Measurements from ENCODE around the gene APBA3.

Gene APBA3

DNA sequence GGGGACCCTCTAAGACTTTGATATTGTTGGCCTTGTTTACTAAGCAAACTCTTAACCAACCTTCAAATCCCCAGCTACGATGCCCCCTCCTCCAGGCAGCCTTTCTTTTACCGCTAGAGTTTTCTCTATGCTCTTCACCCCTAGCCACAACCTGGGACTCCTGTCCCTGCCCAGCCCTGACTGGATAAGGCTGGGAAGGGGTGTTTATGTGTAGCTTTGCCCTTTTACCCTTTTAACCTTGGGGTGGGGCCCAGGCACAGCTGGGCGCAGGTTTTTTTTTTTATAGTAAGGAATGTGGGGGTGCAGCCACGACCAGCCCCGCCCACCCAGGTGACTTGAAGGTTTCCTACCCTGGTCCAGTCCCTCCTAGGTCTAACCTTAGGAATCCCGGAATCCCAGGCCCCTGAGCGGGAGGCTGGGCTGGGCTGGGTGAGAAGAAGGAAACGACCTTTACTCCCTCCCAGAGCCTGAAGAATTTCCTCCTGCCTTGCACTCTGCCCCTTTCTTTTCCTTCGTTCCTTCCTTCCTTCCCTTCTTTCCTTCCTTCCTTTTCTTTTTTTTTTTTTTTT, 41.1 kb downstream of the APBA3 start:
- Histone ChIP-seq H3K9ac (no peak overlapping the region), H2AFZ (no peak overlapping the region), H3K4me3 (ENCODE audit: low read depth, low read length) (no peak overlapping the region)

DNA sequence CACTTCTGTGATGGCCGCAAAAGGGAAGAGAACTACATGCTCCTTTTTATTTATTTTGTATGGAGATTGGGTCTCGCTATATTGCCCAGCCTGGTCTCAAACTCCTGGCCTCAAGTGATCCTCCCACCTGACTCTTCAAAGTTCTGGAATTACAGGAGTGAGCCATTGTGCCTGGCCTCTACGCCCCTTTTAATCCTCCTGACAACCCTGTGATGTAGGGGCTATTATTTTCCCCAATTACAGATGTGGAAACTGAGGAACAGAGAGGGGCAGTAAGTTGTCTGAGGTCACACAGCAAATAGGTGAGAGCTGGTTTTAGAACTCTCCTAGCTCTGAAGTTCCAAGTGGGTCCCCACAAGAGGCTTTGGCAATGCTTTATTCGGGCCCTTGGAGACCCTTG, 41.6 kb downstream of the APBA3 start:
- Histone ChIP-seq H3K9ac (no peak overlapping the region), H3K36me3 (ENCODE audit: control insufficient read depth, insufficient read depth, low read length) (no peaks in the 10 kb centered on the region), H3K27me3 (ENCODE audit: control insufficient read depth, insufficient read depth, low read length) (no peaks in the 10 kb centered on the region), H3K9me3 (ENCODE audit: control insufficient read depth, low read length) (no peaks in the 10 kb centered on the region), H2AFZ (no peak overlapping the region), H3K27ac (no peak overlapping the region), H3K79me2 (no peaks in the 10 kb centered on the region), H3K4me1 (no peaks in the 10 kb centered on the region), H3K4me2 (ENCODE audit: low read length) (no peak overlapping the region), H3K4me3 (ENCODE audit: low read depth, low read length) (no peak overlapping the region)
- TF ChIP-seq, protein P1, sequence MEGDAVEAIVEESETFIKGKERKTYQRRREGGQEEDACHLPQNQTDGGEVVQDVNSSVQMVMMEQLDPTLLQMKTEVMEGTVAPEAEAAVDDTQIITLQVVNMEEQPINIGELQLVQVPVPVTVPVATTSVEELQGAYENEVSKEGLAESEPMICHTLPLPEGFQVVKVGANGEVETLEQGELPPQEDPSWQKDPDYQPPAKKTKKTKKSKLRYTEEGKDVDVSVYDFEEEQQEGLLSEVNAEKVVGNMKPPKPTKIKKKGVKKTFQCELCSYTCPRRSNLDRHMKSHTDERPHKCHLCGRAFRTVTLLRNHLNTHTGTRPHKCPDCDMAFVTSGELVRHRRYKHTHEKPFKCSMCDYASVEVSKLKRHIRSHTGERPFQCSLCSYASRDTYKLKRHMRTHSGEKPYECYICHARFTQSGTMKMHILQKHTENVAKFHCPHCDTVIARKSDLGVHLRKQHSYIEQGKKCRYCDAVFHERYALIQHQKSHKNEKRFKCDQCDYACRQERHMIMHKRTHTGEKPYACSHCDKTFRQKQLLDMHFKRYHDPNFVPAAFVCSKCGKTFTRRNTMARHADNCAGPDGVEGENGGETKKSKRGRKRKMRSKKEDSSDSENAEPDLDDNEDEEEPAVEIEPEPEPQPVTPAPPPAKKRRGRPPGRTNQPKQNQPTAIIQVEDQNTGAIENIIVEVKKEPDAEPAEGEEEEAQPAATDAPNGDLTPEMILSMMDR (IDR thresholded peaks at IDR 0.05): no peak

More for the DNA sequence above, 41.1 kb downstream of the APBA3 start:
- TF ChIP-seq, protein P1 (IDR thresholded peaks at IDR 0.05): no peak
- Histone ChIP-seq H3K36me3 (ENCODE audit: control insufficient read depth, insufficient read depth, low read length) (no peaks in the 10 kb centered on the region), H3K27me3 (ENCODE audit: control insufficient read depth, insufficient read depth, low read length) (no peaks in the 10 kb centered on the region), H3K4me1 (peaks cover 4% of the 10 kb centered on the region), H3K27ac (no peak overlapping the region), H3K9me3 (ENCODE audit: control insufficient read depth, low read length) (no peaks in the 10 kb centered on the region), H3K4me2 (ENCODE audit: low read length) (no peak overlapping the region), H3K79me2 (no peaks in the 10 kb centered on the region)

DNA sequence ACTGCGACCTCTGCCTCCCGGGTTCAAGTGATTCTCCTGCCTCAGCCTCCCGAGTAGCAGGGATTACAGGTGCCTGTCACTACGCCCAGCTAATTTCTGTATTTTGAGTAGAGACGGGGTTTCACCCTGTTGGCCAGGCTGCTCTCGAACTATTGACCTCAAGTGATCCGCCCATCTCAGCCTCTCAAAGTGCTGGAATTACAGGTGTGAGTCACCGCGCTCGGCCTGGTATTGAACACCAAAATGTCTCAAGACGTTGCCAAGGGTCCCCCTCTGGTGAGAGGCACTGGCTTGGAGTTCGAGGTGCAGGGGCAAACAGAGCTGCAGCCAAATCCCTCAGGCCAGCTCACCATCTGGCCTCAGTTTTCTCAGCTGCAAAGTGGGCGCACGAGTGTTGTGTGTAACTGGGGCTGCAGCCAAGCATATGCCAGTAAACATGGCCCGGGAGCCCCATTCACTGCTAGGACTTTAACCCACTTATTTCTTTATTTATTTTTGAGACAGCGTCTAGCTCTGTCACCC, 45.3 kb downstream of the APBA3 start:
- Histone ChIP-seq H2AFZ (no peak overlapping the region), H3K9ac (no peak overlapping the region), H3K79me2 (no peaks in the 10 kb centered on the region), H3K4me2 (ENCODE audit: low read length) (no peak overlapping the region), H3K4me3 (ENCODE audit: low read depth, low read length) (no peak overlapping the region), H3K27me3 (ENCODE audit: control insufficient read depth, insufficient read depth, low read length) (no peaks in the 10 kb centered on the region), H3K27ac (no peak overlapping the region), H3K36me3 (ENCODE audit: control insufficient read depth, insufficient read depth, low read length) (no peaks in the 10 kb centered on the region), H3K9me3 (ENCODE audit: control insufficient read depth, low read length) (no peaks in the 10 kb centered on the region), H3K4me1 (peaks cover 6% of the 10 kb centered on the region)
- TF ChIP-seq, protein P1 (IDR thresholded peaks at IDR 0.05): no peak

DNA sequence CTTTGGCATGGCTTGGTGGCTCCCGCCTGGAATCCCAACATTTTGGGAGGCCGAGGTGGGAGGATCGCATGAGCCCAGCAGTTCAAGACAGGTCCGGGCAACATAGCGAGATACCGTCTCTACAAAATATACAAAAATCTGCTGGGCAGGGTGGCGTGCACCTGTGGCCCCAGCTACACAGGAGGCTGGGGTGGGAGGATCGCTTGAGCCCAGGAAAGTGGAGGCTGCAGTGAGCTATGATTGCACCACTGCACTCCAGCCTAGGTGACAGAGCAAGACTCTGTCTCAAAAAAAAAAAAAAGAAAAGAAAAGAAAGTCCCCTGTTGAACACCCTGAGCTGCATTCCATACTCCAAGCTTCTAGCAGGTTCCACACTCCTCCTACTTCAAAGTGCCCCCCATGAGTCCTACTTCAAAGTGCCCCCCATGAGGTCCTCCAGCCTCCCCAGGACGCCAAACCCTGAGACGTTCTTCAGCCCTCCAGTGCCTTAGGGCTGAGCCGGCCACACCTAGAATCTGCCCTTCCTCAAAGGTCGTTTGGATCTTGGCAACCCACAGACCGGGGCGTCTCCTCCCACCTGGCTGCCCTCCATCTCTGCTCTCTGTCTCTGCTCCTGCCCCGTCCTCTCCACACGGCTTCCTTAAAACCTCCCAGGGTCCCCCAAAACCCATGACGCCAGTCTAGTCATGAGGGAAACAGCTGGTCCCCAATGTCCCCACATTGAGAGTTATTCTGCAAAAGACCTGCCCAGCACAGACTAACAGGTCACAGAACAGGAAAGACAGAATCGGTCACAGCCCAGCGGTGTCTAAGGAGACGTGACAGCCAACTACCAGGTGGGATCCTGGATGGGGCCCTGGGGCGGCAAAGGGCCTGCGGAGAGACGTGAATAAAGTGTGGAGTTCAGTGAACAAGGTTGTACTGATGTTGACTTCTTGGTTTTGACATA, 48.6 kb downstream of the APBA3 start:
- Histone ChIP-seq H3K9me3 (ENCODE audit: control insufficient read depth, low read length) (no peaks in the 10 kb centered on the region), H3K36me3 (ENCODE audit: control insufficient read depth, insufficient read depth, low read length) (no peaks in the 10 kb centered on the region), H3K79me2 (no peaks in the 10 kb centered on the region), H3K4me3 (ENCODE audit: low read depth, low read length) (peak overlapping the region; percentile 47), H3K27me3 (ENCODE audit: control insufficient read depth, insufficient read depth, low read length) (no peaks in the 10 kb centered on the region), H3K27ac (peak overlapping the region; percentile 47), H3K9ac (no peak overlapping the region), H2AFZ (peak overlapping the region; percentile 91), H3K4me1 (peaks cover 10% of the 10 kb centered on the region), H3K4me2 (ENCODE audit: low read length) (peak overlapping the region; percentile 59)
- TF ChIP-seq, protein P1 (IDR thresholded peaks at IDR 0.05): no peak
